GM12874 (cell line): ENCODE data around the gene MTHFD2.
A peak's percentile ranks its signal among the peaks of the same experiment; 100 is the strongest.

ENCODE experiments used
- TF ChIP-seq, protein P1 (sequence below): IDR thresholded peaks from 2 replicates; pipeline ENCODE4 v1.5.1; 2011; ENCODE audit warnings: low read depth, mild to moderate bottlenecking, control low read depth, low read length, moderate library complexity; ENCODE audit not compliant: insufficient read depth

MTHFD2 gene

DNA sequence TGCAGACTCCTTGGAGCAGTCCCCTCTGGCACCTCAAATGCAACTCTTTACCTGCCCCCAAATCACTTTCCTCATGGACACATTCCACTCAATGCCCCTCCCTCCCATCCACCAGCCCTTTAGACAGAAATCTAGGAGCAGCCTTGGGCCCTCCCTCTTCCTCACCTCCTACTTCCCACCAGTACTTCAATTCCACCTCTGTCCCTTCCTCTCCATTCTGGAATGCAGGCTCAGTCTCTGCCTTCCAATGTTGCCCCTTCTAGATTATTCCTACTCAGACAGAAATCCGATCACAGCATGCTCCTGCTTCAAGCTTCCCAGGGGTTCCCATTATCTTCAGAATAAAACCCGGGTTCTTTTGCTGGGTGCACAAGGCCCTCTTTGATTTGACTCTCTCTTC, 62.1 kb downstream of the MTHFD2 start:
- TF ChIP-seq, protein P1, sequence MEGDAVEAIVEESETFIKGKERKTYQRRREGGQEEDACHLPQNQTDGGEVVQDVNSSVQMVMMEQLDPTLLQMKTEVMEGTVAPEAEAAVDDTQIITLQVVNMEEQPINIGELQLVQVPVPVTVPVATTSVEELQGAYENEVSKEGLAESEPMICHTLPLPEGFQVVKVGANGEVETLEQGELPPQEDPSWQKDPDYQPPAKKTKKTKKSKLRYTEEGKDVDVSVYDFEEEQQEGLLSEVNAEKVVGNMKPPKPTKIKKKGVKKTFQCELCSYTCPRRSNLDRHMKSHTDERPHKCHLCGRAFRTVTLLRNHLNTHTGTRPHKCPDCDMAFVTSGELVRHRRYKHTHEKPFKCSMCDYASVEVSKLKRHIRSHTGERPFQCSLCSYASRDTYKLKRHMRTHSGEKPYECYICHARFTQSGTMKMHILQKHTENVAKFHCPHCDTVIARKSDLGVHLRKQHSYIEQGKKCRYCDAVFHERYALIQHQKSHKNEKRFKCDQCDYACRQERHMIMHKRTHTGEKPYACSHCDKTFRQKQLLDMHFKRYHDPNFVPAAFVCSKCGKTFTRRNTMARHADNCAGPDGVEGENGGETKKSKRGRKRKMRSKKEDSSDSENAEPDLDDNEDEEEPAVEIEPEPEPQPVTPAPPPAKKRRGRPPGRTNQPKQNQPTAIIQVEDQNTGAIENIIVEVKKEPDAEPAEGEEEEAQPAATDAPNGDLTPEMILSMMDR: no peak

DNA sequence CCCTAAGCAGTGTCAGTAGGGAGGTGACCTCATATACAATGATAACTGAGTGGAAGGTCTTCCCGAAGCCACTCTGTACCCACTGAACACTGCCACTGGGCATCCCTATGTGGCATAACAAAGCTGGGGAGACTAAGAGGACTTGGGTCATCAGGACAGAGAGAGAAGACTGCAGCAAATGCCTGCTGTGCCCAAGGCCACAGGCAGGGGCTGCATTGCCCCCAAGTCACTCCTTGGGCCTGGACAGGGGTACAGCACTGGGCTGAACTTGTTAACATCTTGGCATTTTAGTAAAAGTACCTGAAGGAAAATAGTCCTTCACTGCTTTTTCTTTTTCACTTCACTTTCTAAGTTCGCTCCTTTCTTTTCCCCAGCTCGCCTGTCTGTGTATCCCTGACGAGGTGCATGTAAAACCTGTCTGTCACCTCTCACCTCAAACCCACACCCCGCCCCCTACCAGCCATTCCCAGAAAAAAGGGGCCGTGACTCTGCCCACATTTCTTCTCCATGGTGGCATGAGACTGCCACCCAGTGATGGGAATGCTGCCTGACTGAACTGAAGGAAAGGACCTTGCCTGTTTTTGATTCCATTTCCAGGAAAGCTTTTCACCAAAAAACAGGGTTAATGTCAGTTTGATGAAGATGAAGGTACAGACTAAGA, 62.9 kb downstream of the MTHFD2 start:
- TF ChIP-seq, protein P1: no peak

DNA sequence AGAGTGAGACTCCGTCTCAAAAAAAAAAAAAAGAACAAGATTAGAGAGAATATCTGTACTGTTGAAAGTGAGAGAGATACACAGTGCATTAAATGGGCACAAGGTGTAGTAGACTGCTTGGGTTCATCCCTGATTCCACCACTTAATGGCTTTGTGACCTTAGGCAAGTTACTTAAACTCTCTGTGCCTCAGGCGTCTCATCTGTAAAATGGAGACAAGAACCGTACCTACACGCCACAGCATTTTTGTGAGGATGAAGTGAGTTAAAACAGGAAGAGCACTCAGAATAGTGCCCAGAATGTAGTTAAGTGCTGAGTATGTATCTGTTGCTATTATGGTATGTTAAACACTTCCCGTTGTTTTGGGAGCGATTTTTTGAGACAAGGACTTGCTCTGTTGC, 64.3 kb downstream of the MTHFD2 start:
- TF ChIP-seq, protein P1: no peak

DNA sequence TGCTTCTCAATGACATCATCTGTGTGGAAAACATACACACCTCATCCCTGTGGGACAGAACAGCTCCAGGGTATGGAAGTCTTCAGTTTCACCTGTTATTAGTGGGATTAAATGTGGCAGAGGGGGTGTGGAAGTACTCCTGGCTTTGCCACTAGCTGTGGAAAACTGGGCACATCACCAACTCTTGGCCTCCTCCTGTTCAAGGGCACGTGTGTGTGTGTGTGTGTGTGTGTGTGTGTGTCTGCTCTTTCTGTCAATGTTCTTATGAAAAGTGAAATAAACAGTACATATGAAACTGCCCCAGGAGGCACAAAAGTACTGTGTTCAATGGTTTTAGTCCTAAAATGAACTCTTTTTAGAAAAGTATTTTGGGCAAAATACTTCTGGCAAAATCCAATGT, 65.9 kb downstream of the MTHFD2 start:
- TF ChIP-seq, protein P1: no peak

DNA sequence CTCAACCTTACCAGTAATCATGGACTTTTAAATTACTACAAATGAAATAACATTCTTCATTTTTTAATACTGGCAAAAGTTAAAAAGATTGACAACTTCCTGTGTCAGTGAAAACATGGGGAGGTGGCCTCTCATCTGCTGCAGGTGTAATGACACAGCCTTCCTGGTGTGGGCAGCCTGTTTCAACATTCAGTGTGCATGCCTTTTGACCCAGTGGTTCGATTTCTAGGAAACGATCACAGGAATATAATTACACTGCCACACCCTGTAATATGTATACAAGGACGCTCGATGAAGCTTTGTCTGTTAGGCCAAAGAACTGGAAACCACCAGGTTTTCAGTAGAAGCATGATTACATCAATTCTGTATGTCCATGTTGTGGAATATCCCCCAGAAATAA, 68.7 kb downstream of the MTHFD2 start:
- TF ChIP-seq, protein P1: peak; percentile 49; the same call in 1 of the 2 replicates
